NCI-H524 treated with DMSO at 0.1 percent for 48 hours (cell line): ENCODE results near the gene RAB8B.
"Not testable (repeated sequence)": the region's sequence is repeated elsewhere in the genome, so short reads cannot be mapped to it uniquely, and the experiment has no call there.

Experiments
- DNase-seq: peaks from one replicate; lab custom pipeline; 2025; lab: John Stamatoyannopoulos, UW

RAB8B gene

DNA sequence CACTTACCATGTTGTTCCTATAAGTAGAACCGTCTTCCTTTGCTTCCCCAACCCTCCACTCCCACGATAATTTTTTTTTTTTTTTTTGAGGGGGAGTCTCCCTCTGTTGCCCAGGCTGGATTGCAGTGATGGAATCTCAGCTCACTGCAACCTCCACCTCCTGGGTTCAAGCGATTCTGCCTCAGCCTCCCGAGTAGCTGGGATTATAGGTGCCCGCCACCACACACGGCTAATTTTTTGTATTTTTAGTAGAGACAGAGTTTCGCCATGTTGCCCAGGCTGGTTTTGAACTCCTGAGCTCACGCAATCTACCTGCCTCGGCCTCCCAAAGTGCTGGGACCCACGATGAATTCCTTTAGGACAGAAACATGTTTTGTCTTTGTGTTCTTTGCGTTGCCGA, 19.4 kb downstream of the RAB8B start:
- not testable (repeated sequence) for DNase-seq

- DNase-seq, result no peak
Observed at GRCh38 chr15:63210151-63211091, 21.0 kb downstream of the RAB8B start.

DNA sequence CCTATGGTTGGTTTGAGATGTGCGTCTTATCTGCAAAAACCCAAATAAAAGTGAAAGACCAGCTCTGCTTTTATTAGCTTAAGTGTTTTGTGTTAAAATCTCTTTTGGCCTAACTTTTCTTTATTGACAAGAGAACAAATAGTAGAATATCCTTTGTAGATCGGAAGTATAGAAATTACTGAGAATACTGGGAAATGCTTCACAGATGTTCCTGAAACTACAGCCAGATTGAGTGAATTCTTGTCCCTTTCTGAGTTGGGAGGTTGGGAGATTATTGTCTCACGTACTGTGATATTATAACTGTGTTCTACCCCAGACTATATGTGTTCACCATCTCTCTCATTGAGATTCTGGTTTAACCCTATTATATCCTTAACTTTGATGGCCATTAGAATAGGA, 21.7 kb downstream of the RAB8B start:
- DNase-seq, result no peak

DNA sequence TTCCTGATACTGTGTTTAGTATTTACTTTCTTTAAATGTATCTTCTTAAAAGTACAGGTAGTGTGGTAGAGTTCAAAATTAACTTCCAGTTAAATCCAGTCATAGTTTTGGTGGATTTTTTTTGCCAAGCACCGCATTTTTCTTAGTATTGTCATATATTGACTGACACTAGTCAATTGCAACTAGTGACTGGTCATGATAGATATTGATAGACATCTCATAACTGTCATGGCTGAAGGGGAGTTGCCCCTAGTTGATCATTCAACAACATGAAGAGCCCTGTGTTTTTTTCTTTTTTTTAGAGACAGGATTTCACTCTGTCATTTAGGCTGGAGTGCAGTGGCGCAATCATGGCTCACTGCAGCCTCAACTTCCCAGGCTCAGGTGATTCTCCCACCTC, 22.1 kb downstream of the RAB8B start:
- DNase-seq, result no peak

GRCh38 chr15:63212050-63213004, 22.9 kb downstream of the RAB8B start:
- no peak for DNase-seq

- no peak for DNase-seq
Observed at GRCh38 chr15:63218100-63218808, 28.8 kb downstream of the RAB8B start.

DNA sequence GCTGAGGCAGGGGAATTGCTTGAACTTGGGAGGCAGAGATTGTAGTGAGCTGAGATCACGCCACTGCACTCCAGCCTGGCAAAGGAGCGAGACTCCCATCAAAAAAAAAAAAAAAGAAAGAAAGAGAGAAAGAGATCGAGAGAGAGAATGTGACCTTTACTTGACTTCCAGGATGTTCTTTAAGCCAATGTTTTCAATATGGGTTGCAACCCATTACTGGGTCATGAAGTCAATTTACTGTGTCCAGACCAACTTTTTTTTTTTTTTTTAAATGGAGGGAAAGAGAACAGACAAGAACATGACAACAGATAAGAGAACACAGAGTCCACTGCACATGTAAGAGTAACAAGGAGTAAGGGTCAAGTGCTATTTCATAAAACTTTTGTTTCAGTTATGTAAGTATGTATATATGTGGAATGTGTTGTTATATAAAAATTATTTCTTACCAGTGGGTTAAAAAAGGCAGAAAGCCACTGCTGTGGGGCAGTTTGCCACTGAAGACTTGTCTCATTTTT, 29.8 kb downstream of the RAB8B start:
- no peak for DNase-seq

- DNase-seq, result no peak
Observed at GRCh38 chr15:63221346-63221745, 31.9 kb downstream of the RAB8B start.

- DNase-seq, result no peak
Observed at GRCh38 chr15:63223463-63223862, 34.1 kb downstream of the RAB8B start.

DNA sequence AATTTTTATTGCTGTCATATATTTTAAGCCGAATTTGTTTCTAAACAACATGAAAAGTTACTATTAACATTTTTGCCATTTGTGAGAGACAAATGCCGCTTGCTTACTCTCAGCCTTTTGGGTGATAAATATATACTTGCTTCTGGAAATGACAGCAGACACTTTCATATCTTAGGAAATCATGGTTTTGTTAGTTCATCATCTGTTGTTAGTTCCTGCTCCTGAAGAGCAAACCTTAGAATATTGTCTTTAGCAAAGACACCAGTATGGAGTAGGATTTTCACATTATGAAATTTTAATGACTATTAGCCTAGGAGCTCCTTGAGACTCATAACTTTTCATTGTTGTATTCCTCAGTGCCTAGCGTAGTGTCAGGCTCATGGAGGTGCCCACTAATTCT, 36.0 kb downstream of the RAB8B start:
- no peak for DNase-seq

DNA sequence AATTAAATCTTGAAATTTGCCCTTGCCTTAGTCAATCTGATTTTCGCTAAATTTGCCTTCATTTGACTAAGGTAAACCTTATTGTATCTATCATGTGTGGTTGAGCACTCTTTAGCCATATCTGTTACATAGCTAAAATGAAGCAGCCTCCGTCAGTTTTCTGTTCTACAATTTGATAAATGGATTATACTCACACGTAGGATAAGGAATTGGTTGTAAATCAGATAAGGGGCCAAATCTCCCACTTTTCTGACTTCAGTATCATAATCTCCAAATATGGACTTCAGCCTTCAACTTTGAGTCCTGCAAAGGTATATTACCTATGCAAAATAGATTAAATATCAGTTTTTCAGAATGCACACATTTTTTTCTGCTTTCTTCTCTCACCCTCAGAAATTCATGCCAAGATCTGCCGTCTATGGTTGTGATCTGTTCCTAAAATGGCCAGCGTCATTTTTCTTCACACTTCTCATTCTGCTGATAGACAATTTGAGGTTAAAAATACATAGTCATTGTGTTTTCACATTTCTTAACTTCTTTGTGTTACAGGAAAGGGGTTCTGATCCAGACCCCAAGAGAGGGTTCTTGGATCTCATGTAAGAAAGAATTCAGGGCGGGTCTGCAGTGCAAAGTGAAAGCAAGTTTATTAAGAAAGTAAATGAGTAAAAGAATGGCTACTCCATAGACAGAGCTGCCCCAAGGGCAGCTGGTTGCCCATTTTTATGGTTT, 36.9 kb downstream of the RAB8B start:
- DNase-seq, result no peak

DNA sequence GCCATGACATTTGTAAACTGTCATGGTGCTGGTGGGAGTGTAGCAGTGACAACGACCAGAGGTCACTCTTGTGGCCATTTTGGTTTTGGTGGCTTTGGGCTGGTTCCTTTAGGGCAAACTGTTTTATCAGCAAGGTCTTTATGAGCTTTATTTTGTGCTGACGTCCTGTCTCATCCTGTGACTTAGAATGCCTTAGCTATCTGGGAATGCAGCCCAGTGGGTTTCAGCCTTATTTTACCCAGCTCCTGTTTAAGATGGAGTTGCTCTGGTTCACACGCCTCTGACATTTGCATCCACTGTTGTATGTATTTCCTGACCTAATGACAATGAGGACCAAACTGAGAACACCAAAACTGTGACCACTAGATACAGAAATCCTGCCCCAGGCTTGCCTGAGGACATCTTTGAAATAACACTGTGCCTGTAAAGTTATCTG, 37.6 kb downstream of the RAB8B start:
- DNase-seq, result no peak

- DNase-seq, result no peak
Observed at GRCh38 chr15:63227689-63228088, 38.3 kb downstream of the RAB8B start.

DNA sequence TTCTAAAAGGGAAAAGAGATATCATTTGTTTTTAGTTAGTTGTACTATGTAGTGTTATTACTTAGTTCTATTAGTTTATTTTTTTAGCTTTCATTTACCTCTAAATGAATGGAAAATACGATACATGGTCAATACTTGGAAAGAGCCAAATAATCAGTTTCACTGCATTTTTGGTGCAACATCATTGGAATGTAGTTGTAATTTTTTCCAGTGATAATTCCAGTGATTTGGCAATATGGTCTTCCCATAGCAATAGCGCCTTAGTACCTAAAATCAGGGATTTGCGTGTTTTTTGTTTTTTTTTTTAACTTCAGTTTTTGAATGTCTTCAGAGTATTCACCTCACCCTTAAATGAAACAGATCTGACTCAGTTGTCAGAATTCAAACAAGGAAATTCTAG, 41.8 kb downstream of the RAB8B start:
- DNase-seq, result no peak

- DNase-seq, result no peak
Observed at GRCh38 chr15:63231706-63232105, 42.3 kb downstream of the RAB8B start.

DNA sequence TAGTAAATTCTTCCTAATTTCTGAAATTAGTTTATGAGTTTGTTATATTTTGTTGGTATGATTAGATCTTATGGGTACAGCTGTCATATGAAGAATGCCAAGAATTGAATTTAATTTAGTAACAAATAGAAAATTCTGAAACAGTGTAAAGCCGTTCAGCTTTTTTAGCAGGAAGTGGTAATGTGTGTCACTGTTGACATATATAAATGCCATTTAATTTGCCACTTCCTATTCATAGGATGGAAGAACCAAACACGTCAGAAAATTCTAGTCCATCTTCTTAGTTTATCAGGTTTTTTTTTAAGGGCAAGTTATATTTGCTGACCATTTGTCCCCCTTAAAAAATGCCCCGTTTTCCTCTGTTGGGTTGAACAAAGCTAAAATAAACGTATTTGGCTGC, 43.0 kb downstream of the RAB8B start:
- DNase-seq, result no peak

DNA sequence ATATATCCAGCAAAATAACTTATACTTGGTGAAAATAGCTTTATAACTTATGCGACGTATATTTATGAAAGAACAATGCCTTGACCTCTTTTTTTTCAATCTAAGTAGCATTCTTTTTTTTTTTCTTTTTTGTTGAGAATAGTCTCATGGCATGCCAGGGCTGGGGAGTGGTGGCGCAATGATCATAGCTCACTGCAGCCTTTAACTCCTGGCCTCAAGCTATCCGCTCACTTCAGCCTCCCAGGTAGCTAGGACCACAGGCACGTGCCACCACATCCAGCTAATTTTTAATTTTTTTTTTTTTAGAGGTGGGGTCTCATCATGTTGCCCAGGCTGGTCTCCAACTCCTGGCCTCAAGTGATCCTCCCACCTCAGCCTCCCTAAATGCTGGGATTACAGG, 43.5 kb downstream of the RAB8B start:
- no peak for DNase-seq

DNA sequence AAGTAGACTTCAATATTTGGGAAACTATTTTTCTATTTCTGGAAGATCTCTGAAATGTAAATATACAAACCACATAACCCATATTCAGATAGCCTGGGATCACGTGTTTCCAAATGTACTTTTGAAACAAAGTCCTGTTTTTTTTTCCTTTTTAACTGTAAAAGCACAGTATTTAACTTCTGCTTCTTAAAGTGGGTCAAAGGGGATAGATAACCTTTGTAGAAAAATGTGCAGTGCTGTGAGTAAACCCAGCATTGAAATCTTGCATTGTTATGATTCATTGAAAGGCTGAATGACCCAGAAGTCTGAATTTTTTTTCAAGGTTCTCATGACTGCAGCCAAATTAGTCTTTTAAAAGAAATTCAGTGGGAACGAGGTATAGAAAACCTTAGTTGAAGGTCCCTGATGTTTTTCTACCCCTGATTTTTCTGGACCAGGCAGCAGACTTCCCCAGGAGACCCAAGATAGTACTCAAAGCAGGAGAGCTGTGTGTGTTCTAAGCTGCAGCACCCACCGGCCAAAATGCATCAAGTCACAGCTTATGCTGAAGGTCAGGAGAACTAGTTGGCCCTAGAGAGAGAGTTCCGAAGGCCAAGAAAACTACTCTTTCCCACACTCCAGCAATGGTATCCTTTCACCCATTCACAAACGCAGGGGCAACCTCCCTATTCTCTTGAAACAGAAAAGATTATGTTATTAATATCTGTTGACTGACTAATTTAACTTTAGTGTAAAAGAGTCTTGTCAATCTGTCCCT, 44.4 kb downstream of the RAB8B start:
- DNase-seq, result no peak

DNA sequence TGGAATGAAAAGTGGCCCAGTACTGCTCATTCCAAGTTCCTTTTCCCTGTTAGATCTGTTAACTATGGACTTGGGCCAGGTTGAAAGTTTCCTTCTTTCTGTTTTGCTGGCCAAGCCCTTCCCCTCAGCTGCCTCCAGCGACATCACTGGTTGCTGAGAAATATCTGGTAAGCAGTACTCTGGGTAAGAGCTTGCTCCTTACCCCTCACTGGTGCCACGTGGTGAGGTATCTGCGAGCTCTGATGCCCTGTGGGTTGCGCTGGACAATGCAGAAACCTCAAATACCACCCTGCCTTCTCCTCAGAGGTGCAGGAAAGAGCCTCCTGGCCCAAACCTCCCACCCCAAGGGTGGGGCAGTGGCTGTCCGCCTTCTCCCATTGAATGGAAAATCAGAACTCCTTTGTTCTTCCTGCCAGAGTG, 45.1 kb downstream of the RAB8B start:
- no peak for DNase-seq

DNA sequence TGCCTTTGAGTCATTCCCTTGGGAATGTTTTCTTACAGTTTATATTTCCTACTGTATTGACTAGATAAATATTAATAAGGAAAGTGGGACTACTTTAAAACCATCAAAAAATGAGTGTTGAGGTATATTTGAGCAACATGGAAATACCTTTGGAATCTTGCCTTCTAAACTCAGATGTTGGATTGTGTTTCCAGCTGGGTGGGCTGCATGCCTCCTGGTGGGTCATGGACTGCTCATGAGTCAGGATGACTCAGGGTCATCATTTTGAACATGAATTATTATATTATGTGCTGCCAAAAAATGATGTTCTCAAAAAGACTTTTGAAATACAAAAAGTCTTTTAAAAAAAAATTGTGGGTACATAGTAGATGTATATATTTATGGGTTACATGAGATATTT, 46.9 kb downstream of the RAB8B start:
- no peak for DNase-seq
